Left renal cortex interstitium (tissue), 4 donors: ENCODE measurements around the gene HCRT. TPM values are rescaled to one million over a fixed set of nuclear protein-coding genes. Genes with fewer than 3 reads are reported as not detected.
A peak's percentile ranks its signal among the peaks of the same experiment; 100 is the strongest.
"Not testable (repeated sequence)": the region's sequence is repeated elsewhere in the genome, so short reads cannot be mapped to it uniquely, and the experiment has no call there.

Experiments used
- DNase-seq, 4 donors: peaks; one replicate each; pipeline ENCODE4 v3.0.0-alpha.2; 2013; ENCODE audit warnings: low read depth in 4 of 4, low spot score in 2 of 4, missing footprints in 1 of 4
- polyA plus RNA-seq, 4 donors: library from polyadenylated mRNA; unstranded; fragments of 120-200 nt; gene quantifications; one replicate each; pipeline ENCODE4 v1.2.1, GENCODE V29; 2013; ENCODE audit not compliant: insufficient read length in 4 of 4

Gene HCRT
- polyA plus RNA-seq, 4 donors = 0.41 TPM; not detected in 3

GRCh38 chr17:42199416-42200011 is 14.3 kb upstream of the HCRT start:
- DNase-seq = no peak

DNA sequence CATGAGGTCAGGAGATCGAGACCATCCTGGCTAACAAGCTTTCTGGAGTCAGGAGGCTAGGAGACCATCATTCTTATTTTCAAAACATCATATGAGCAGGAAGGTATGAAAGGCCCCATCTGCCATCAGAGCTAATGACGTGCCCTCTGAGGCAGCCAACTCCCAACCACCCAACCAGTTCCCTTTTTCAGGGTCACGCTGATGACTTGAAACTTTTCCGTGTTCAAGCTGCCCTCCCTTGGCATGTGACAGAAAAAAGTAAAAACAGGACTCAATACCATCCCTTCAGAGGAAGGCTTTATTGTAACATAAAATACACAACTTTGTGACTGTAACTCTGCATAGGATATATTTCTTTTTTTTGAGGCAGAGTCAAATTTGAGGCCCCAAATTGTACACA is 13.6 kb upstream of the HCRT start:
- no peak for DNase-seq

GRCh38 chr17:42197564-42198156 is 12.4 kb upstream of the HCRT start:
- no peak for DNase-seq

- peak in 3 of 4 donors; percentile 41 to 81 (median 70) for DNase-seq
These were observed 9.0 kb upstream of the HCRT start, which contains the start of gene GHDC for GRCh38 chr17:42193969-42194899. Gene GHDC (minus strand): TSS chr17:42194494. CDS start chr17:42193581, 913 bp downstream.

- DNase-seq = no peak
These were observed 8.1 kb upstream of the HCRT start for GRCh38 chr17:42193216-42193968.

- no peak for DNase-seq
These were observed 7.2 kb upstream of the HCRT start for GRCh38 chr17:42192189-42193126.

DNA sequence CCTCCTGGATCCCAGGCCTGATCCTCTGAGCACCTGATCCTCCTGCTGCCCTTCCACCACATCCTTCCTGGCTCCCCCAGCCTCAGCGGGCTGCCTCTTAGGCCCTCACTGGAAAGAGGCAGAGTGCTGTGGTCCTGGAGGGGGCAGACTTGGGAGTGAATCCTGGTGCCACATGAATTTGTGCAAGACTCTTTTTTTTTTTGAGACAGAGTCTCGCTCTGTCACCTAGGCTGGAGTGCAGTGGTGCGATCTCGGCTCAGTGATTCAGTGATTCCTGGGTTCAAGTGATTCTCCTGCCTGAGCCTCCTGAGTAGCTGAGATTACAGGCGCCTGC is 6.0 kb upstream of the HCRT start:
- no peak for DNase-seq

DNA sequence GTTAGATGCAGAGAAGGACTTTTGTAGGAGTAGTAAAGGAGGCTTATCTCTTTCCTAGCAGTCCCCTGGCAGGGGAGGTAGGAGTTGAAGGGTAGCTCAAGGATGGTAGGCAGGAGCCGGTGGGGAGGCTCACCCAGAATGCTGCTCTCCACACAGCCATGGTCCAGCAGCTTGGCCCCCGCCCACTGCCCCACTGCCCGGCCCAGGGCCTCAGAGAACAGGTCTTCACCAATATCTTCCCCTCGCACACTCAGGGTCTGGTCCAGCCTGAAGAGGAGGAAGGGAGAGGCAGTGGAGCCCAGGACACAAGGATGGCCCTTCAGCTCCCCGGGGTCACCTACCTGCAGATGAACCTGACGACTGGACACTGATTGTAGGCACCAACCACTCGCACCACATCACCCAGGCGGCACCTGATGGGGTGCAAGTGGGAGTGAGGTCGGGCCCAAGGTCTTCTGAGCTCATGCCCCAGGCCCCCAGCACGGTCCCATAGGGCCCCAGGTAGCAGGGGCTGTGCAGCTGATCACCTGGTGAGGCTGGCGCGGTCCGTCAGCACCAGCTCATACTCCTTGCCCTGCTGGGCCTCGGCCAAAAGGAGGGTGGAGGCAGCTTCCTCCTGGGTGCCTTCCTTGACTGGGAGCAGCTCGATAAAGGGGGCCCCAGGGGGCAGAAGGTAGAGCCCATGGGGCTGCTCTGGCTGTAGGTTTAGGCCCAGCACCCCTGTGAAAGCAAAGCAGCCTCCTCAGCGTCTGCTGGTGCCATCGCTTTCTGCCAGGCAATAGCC is 5.4 kb upstream of the HCRT start:
- DNase-seq = no peak

DNA sequence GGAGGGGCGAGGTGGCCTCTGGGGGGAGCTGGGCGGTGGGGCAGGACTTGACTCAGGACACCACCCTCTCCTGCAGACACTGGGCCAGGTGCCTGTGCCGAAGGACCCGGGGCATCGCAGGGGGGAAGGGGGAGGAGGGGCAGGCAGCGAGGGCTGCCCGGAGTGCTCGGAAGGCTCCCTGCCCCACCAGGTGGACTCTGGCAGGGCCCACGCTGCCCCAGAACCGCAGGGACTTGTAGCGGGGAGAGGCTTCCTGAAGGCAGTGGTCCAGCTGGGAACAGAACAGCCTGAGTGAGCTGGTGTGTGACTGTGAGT is 4.4 kb upstream of the HCRT start:
- no peak for DNase-seq

DNA sequence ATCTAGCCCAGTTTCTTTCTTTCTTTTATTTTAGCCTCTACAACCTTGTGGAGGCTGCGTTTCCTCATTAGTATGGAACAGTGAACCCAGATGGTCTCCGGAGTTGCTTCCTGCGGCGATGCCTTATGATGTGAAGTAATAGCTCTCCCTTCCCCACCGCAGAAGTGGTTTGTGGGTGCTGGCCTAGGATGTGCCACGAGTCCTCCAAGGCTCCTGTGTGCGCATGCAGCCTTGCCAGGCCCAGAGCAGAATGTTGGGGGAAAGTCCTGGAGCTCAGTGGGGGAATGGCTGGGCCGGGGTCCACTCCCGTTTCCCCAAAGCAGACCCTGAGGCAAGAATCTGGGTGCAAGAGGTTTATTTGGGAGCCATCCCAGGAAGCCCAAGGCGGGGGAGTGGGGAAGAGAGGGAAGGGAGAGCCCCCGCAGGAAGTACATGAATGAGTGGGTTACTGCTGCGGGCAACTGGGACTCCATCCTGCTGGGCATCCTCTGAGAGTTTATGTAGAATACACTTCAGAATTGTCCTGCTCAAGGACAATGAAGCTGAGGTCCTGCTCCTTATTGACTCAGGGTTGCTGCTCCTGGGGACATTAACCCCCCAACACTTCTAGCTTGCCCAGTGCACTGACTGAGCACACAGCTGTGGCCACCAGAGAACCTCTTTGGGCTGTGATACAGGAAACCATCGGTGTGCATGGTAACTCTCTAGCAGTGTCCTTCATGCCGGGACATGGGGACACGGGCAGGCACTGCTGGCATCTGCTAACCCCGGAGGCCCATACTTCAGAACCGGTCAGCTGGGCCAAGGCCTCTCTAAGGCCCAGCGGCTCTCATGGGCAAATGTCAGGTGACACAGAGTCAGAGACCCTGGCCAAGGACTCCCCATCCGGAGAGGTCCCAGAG is 3.7 kb upstream of the HCRT start:
- no peak for DNase-seq

DNA sequence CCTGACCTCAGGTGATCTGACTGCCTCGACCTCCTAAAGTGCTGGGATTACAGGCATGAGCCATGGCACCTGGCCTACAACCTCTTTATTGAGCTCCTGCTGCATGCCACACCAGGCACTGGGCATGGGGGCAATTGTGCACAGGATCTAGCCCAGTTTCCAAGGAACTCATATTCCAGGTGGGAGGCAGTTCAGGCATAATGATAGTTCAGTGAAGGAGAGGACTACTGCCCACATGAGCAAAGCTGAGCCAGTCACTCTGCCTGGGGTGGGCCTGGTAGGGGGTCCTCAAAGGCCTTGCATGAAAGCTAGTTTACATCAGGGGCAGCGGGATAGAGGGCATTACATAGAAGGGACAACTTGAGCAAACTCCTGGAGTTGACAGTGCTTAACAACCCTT is 2.6 kb upstream of the HCRT start:
- DNase-seq = no peak

- not testable (repeated sequence) for DNase-seq
These were observed 939 bp upstream of the HCRT start for GRCh38 chr17:42186191-42186590.

GRCh38 chr17:42185621-42185930 is 324 bp upstream of the HCRT start:
- DNase-seq = no peak

GRCh38 chr17:42183741-42184711 is 1.2 kb downstream of the HCRT start:
- DNase-seq = peak in 2 of 4 donors; percentile 42 to 62

- DNase-seq = no peak
These were observed 2.1 kb downstream of the HCRT start for GRCh38 chr17:42182927-42183734.

DNA sequence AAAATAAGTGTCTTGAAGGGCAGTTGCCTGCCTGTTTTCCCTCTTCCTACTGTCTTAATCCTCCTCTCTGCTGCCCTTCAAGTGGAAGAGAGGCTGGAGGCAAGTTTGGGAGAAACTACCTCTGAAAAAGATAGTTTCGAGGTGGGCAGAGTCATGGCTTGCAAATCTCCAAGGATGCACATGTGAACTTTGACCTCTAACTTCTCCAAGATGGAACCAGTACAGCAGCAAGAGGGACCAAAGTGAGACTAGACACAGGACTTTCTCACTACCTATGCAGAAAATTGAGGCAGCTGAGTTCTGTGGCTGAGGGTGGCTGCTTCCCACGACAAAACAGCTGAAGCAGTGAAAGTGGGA is 3.4 kb downstream of the HCRT start:
- DNase-seq = no peak
